Adipose tissue (tissue), 3 donors: Measurements from ENCODE around the gene AVEN. TPM values are rescaled to one million over a fixed set of nuclear protein-coding genes. Genes with fewer than 3 reads are reported as not detected.
"Not testable (repeated sequence)": the region's sequence is repeated elsewhere in the genome, so short reads cannot be mapped to it uniquely, and the experiment has no call there.

Experiments used
- H3K27ac ChIP-seq: one replicate; pipeline ENCODE4 v1.5.1; 2013; ENCODE audit warnings: low read depth, low read length
- WGBS, 3 donors: extraction: QIAGEN DNeasy Blood & Tissue Kit; methylation state at CpG; one replicate each; pipeline ENCODE4 v1.1.7; 2013; 5-methylcytosine and 5-hydroxymethylcytosine counted together
- polyA plus RNA-seq, 3 donors: library from polyadenylated mRNA; stranded (reverse); fragments of 200-250 nt; gene quantifications; one replicate each; pipeline ENCODE4 v1.2.3, GENCODE V29; 2013
- donor health status: healthy with polysubstance abuse.
- donor health status: Bipolar disorder and iron deficiency.
- donor health status: healthy.

The AVEN gene, protein sequence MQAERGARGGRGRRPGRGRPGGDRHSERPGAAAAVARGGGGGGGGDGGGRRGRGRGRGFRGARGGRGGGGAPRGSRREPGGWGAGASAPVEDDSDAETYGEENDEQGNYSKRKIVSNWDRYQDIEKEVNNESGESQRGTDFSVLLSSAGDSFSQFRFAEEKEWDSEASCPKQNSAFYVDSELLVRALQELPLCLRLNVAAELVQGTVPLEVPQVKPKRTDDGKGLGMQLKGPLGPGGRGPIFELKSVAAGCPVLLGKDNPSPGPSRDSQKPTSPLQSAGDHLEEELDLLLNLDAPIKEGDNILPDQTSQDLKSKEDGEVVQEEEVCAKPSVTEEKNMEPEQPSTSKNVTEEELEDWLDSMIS
- polyA plus RNA-seq, result 10 to 100 TPM; 12.9 to 18.6 (median 16.2) TPM

DNA sequence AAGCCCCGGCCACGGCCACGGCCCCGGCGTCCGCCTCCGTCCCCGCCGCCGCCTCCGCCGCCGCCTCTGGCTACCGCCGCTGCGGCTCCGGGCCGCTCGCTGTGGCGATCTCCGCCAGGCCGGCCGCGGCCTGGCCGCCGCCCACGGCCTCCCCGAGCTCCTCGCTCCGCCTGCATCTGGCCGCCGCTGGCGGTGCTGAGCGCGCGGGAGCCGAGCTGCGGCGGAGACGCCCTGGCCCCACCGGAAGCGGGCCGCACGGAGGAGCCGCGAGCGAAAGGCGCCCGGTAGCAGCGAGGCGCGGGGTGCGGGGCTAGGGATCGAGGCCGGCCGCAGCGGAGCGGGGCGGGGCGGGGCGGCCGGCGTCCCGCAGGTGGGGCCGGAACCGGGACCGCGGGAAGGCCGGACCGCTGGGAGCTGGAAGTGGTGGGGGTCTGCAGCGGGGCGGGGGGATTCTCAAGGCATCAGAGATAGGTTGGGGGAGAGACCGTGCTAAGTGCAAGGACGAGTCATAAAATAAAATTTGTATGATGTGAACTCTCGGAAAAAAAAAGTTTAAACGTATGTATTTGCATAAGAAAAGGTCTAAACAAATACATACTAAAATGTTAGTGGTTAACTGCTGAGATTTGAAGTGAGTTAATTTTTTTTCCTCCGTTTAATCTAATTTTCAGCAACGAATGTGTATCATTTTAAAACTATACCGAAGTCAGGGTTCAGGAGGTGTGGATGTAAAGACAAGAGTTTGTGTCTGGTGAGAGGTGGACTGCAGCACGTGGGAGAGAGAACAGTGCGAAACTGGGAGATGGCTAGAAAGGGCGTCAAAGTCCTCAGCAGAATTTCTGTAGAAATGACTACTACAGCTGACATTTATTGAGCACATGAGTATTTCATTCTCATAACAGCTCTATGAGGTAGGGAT lies at the start of gene AVEN:
Gene AVEN (minus strand): TSS at position 334 of the 919 bp plus-strand sequence. CDS start 158 bp downstream, at position 176.
- H3K27ac ChIP-seq, result peak within 1 kb of the TSS; percentile 98
- 1% methylated on average over 58 to 82 of the region's 82 CpGs for WGBS, 3 donors

DNA sequence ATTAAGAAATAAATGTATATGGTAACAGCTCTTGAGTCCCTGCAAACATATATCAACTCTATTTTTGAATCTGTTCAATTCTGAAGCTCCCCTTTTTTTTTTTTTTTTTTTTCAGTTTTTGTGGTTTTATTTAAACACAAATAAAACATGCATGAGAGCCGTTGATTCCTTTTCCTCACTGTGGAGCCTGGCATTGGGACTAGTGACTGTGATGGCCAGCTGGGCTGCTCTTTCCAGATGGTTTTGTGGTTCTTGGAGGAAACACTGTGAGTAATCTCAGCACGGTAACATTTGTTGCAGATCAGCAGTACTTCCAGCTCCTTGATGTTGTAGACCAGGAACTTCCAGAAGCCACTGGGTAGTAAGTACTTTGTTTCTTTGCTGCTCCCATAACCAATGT lies 46.7 kb upstream of the AVEN start:
- WGBS, 3 donors, result 71 to 81% (median 74%) methylated on average over 2 of the region's 2 CpGs

DNA sequence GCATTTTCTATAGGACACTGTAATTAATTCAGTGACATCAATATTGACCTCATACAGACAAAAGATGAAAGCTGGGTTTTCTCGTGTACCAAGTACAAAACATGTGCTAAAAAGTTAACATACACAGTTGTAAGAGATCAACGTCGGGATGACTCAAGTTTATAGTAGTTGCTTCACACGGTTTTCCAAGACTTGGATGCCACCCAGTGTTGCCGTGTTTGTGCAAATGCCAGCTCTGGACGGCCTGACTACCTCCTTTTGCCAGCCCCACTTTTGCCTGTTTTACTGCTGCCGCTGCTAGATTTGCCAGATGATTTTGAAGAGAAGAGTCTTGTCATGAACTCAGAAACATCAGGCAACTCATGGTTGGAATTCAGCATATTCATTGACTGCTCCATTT lies 45.1 kb upstream of the AVEN start:
- no peak overlapping the region for H3K27ac ChIP-seq
- 70 to 86% (median 75%) methylated on average over 7 of the region's 7 CpGs for whole genome bisulfite sequencing, 3 donors

More for the DNA sequence above, 46.7 kb upstream of the AVEN start:
- no peak overlapping the region for H3K27ac ChIP-seq

DNA sequence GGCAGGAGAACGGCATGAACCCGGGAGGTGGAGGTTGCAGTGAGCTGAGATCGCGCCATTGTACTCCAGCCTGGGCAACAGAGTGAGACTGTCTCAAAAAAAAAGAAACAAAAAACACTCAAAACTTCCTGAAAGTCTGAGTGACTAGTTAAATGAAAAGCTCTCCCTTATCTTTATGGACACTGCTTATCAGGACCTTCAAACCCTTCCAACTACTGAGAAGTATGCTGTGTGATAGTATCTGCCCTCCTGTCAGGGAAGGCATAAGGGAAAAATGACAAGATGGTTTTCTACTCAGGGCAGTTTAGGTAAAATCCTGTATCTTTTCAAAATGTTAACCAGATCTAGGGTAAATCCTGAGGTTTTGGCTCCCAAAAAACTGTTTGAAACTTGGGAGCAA lies 40.9 kb upstream of the AVEN start:
- H3K27ac ChIP-seq, result no peak overlapping the region
- WGBS, 3 donors, result 93 to 100% (median 95%) methylated on average over 4 of the region's 4 CpGs

DNA sequence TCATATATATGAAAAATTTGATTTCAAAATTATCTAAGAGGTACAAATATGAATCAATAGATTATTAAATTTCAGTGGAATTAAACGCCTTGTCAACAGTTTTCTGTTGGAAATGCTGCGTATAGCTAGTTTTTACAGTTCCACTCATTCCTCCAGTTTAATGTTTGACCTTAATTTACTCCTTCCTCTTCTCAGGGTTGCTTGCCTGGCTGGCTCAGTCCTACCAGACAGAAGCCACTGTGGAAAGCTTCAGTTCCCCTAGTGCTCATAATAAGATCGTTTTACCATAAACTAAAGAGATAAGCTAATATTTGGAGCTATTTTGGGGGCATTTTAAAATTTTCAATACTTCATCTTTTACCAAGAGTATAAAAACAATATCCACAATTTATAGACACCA lies 39.9 kb upstream of the AVEN start:
- no peak overlapping the region for H3K27ac ChIP-seq
- 68 to 88% (median 85%) methylated on average over 3 of the region's 3 CpGs for WGBS, 3 donors

DNA sequence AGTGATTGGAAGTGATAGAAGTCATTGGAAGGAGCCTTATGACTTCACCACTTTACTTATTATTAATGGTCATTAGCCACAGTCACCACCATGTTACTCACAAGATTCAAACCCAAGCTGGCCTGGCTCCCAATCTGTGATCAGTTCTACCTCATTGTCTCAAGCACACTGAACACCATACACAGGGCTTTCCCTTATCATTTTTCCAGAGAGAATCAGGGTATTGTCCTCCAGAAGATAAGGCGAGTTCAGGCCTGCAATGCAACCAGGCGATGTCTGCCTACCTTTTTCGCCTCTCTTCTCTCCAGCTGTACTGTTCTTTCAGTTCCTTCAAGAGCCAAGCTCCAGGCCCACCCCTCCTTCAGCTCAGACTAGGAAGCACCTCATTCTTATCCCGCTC lies 37.8 kb upstream of the AVEN start:
- 90 to 97% (median 96%) methylated on average over 4 of the region's 4 CpGs for WGBS, 3 donors

DNA sequence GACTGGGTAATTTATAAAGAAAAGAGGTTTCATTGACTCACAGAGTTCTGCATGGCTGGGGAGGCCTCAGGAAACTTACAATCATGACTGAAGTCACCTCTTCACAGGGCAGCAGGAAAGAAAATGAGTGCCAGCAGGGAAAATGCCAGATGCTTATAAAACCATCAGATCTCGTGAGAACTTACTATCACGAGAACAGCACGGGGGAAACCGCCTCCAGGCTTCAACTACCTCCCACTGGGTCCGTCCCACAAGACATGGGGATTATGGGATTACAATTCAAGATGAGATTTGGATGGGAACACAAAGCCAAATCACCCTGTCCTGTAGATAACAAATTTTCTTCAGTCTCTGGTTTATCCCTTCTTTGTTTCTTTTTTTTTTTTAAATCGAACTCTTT lies 31.0 kb upstream of the AVEN start:
- 80 to 82% (median 82%) methylated on average over 6 of the region's 6 CpGs for whole genome bisulfite sequencing, 3 donors
- H3K27ac ChIP-seq, result no peak overlapping the region

More for the DNA sequence above, 37.8 kb upstream of the AVEN start:
- H3K27ac ChIP-seq, result no peak overlapping the region

DNA sequence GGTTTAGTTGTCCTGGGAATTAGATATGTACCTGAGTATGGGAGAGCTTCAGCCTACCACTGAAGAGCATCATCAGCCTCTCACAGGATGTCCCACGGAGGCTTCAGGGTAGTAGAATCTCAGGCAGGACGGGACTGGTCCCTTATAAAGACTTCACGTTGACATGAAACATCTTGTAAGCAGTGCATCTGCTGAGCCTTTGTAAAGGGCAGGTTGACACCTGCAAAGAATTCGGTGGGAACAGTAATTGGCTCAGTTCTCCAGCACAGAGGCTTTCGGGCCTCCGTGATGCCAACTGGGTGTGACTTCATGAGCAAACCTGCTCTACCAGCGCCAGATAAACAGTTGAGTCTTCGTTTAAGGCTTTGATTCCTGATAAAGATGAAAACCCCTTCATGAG lies 26.9 kb upstream of the AVEN start:
- 81 to 89% (median 88%) methylated on average over 8 of the region's 8 CpGs for WGBS, 3 donors
- no peak overlapping the region for H3K27ac ChIP-seq

DNA sequence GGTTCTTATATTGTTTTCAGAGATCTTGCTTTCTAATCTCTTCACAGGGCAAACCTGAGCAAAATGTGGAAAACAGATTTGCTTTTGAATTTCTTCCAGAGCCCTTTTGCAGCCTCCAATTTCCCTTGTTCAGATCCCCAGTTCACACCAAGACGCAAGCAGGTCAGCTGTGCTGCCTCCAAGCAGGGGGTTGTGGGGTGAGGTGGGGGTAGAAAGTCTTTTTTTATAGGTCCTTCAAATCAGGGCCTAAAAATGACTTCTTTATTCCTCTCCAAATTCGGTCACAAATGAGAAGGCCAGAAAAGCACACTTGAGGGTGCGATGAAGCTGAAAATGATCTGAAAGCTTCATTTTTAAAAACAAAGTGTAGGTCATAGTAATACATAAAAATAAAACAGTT lies 26.3 kb upstream of the AVEN start:
- H3K27ac ChIP-seq, result no peak overlapping the region
- WGBS, 3 donors, result 89 to 92% (median 90%) methylated on average over 3 of the region's 3 CpGs

DNA sequence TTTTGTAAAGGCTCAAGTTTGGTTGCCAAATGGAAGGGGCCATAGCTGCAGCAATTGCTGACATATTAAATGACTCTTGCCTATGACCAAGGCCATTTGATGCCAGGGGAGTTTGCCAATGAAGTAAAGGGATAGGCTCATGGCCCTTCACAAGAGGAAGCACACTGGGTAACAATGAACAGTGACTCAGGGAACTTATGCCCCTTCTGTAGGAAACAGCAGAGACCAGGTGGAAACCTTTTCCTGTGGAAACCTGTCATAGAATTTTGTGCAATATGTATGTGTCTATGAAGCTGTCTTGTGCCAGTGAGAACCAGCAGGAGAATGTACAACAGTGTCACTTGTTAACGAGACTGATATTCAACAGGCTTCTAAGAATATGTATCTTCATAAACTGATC lies 25.4 kb upstream of the AVEN start:
- WGBS, 3 donors, result 0% methylated on average over 1 of the region's 1 CpG
- H3K27ac ChIP-seq, result no peak overlapping the region

DNA sequence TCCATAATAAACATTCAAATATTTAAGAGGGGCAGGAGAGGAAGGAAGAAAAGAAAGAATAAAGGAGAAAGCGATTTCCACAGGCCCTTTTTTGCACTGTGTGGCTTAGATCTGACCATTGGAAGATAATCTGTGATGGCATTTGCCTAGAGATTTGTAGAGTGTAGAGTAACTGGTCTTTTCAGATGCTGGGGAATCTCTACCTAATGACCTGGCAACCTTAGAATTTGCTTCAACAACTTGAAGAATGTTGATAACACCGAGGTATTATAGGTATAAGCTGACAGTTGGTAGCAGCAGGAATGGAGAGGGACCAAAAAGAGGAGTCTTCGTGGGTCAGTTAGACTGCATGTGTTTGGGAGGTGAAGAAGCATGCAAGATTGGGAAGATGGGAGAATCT lies 20.9 kb upstream of the AVEN start:
- 45 to 77% (median 74%) methylated on average over 3 of the region's 3 CpGs for WGBS, 3 donors

DNA sequence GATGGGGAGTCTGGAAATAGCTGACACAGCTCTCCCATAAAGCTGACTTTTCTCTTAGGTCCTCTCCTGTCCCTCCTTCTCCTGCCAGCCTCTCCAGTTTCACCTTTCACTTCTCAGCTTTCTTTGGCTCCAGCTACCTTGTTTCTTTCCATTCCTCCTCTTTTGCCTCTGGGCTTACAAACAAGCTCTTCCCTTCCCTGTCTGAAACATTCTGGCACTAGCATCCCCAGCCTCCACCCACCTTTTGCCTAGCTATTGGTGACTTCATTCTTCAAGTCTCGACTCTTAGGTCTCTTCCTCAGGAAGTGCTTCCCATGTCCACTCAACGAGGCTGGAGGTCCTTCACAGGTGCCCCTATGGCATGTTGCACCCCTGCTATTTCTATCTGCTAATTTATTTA lies 20.5 kb upstream of the AVEN start:
- no peak overlapping the region for H3K27ac ChIP-seq
- WGBS, 3 donors, result 37 to 51% (median 49%) methylated on average over 2 of the region's 2 CpGs

More for the DNA sequence above, 20.9 kb upstream of the AVEN start:
- H3K27ac ChIP-seq, result no peak overlapping the region

DNA sequence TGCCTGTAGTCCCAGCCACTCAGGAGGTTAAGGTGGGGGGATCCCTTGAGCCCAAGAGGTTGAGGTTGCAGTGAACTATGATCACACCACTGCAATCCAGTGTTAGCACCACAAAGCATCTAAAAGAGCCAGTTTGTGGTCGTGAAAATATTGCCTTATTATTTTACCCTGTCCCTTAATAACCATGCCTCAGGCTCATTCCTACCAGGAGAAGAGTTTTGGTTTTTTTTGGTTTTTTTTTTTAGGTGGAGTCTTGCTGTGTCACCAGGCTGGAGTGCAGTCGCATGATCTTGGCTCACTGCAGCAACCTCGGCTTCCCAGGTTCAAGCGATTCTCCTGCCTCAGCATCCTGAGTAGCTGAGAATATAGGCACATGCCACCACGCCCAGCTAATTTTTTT lies 17.9 kb upstream of the AVEN start:
- no peak overlapping the region for H3K27ac ChIP-seq
- 89 to 90% (median 89%) methylated on average over 5 of the region's 5 CpGs for WGBS, 3 donors

DNA sequence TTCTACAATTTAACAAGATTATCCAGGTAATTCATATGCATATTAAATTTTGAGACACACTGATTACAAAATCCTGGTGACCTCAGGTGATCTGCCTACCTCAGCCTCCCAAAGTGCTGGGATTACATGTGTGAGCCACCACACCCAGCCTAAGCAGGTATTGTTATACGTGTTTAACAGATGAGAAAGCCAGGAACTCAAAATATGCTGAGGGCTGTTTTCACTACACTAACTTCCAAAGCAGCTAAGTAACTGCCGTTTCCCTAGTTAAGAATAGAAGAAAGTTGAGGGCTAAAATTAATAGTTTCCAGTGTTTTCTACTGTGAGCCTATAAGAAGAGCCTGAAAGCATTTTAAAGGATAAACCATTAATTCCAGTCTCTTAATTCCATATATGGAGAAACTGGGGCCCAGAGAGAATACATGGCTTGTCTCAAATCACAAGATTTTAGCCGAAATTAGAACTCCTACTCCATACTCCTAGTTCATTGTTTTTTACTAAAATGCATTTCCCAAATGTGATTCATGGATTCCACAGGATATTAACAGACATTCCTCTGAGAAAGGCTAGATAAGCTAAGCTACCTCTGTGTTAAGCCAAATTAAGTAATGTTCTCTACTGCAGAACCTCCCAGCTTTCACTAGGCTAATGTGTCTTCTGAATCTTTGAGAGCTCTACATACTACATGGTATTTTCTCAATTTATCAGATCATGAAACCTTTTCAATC lies 17.0 kb upstream of the AVEN start:
- WGBS, 3 donors, result 57 to 69% (median 58%) methylated on average over 3 of the region's 3 CpGs
- no peak overlapping the region for H3K27ac ChIP-seq

DNA sequence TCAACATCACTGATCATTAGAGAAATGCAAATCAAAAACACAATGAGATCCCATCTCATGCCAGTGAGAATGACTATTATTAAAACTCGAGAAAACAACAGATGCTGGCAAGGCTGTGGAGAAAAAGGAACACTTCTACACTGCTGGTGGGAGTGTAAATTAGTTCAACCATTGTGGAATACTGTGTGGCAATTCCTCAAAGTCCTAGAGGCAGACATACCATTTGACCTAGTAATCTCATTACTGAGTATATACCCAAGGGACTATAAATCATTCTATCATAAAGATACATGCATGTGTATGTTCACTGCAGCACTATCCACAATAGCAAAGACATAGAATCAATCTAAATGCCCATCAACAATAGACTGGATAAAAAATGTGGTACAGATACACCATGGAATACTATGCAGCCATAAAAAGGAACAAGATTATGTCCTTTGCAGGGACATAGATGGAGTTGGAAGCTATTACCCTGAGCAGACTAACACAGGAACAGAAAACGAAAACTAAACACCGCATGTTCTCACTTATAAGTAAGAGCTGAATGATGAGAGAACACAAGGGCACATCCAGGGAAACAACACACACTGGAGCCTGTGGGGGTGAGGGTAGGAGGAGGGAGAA lies 15.2 kb upstream of the AVEN start:
- WGBS, 3 donors, result 87 to 95% (median 88%) methylated on average over 3 of the region's 3 CpGs
- no peak overlapping the region for H3K27ac ChIP-seq

DNA sequence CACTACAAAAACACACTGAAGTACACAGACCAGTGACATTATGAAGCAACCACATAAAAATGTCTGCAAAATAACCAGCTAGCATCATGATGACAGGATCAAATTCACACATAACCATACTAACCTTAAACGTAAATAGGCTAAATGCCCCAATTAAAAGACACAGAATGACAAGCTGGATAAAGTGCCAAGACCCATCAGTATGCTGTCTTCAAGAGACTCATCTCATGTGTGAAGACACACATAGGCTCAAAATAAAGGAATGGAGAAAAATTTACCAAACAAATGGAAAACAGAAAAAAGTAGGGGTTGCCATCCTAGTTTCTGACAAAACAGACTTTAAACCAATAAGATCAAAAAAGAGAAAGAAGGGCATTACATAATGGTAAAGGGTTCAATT lies 11.4 kb upstream of the AVEN start:
- 56 to 97% (median 89%) methylated on average over 1 of the region's 1 CpG for WGBS, 3 donors
- not testable (repeated sequence) for H3K27ac ChIP-seq

DNA sequence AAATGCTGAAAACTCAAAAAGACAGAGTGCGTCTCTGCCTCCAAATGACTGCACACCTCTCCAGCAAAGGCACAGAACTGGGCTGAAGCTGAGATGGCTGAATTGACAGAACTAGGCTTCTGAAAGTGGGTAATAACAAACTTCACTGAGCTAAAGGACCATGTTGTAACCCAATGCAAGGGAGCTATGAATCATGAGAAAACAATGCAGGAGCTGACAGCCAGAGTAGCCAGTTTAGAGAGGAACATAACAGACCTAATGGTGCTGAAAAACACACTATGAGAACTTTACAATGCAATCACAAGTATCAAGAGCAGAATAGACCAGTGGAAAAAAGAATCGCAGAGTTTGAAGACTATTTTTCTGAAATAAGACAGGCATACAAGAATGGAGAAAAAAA lies 10.1 kb upstream of the AVEN start:
- no peak overlapping the region for H3K27ac ChIP-seq
- WGBS, 3 donors, result 96 to 97% (median 97%) methylated on average over 2 of the region's 2 CpGs
